Transverse colon (tissue), 4 donors: Measurements from ENCODE around the gene LRRIQ4.

Experiments
- POLR2A ChIP-seq: fragments of 450-650 bp; IDR thresholded peaks from one replicate; pipeline ENCODE4 v1.6.1; 2016; ENCODE audit warnings: antibody characterized with exemption, mild to moderate bottlenecking, moderate library complexity
- POLR2AphosphoS5 ChIP-seq, 3 donors: sonication (generic); formaldehyde crosslinking; IDR thresholded peaks; one replicate each; pipeline ENCODE4 v1.6.1; 2016; ENCODE audit warnings: antibody characterized with exemption in 3 of 3
- TF ChIP-seq, protein P1 (sequence below), 5 experiments: fragments of 200-600 bp in 3 of 5; fragments of 450-650 bp in 2 of 5; sonication (generic) in 3 of 5; IDR thresholded peaks; 1 replicate in 2 of 5; 2 replicates in 3 of 5; pipeline ENCODE4 v1.5.1; 2016 to 2017; ENCODE audit warnings: antibody characterized with exemption in 5 of 5, inconsistent platforms in 3 of 5, mild to moderate bottlenecking in 2 of 5, moderate library complexity in 1 of 5

DNA sequence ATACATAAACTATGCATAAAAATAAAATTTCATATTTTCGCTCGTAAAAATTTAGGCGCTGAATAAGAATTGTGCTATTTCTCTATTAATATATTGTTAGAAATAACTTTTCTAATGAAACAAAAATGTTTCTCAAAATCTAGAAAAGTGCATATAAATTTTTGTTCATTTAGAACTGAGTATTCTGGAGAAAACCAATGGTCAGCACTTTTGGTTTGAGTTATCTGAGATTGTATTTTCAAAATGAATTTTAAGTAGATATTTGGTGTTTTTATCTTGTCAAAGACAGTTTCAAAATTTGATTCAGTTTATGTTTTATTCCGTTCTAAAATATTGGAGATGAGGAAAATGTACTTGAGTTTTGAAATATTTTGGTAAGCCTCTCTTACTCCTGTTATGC is 25.6 kb upstream of the LRRIQ4 start:
- no peak for TF ChIP-seq POLR2AphosphoS5 (IDR thresholded peaks at IDR 0.05)
- no peak for TF ChIP-seq POLR2A
- TF ChIP-seq, protein P1, sequence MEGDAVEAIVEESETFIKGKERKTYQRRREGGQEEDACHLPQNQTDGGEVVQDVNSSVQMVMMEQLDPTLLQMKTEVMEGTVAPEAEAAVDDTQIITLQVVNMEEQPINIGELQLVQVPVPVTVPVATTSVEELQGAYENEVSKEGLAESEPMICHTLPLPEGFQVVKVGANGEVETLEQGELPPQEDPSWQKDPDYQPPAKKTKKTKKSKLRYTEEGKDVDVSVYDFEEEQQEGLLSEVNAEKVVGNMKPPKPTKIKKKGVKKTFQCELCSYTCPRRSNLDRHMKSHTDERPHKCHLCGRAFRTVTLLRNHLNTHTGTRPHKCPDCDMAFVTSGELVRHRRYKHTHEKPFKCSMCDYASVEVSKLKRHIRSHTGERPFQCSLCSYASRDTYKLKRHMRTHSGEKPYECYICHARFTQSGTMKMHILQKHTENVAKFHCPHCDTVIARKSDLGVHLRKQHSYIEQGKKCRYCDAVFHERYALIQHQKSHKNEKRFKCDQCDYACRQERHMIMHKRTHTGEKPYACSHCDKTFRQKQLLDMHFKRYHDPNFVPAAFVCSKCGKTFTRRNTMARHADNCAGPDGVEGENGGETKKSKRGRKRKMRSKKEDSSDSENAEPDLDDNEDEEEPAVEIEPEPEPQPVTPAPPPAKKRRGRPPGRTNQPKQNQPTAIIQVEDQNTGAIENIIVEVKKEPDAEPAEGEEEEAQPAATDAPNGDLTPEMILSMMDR (IDR thresholded peaks at IDR 0.05) = no peak
